Upper lobe of left lung (tissue), 4 donors: ENCODE data around the gene TLR10.

Experiments used
- EP300 ChIP-seq, 4 donors: sonication (generic); formaldehyde crosslinking; IDR thresholded peaks; one replicate each; pipeline ENCODE4 v1.5.1; 2017; ENCODE audit warnings: antibody characterized with exemption in 4 of 4, control low read depth in 2 of 4
- POLR2A ChIP-seq, 4 donors: fragments of 450-650 bp; IDR thresholded peaks; one replicate each; pipeline ENCODE4 v1.5.1; 2016 to 2017; ENCODE audit warnings: antibody characterized with exemption in 4 of 4, mild to moderate bottlenecking in 2 of 4
- POLR2AphosphoS5 ChIP-seq, 2 donors: sonication (generic); formaldehyde crosslinking; IDR thresholded peaks; one replicate each; pipeline ENCODE4 v1.5.1; 2017; ENCODE audit warnings: antibody characterized with exemption in 2 of 2
- TF ChIP-seq, protein P1 (sequence below), 6 experiments: fragments of 450-650 bp in 4 of 6; fragments of 200-600 bp in 2 of 6; sonication (generic) in 2 of 6; IDR thresholded peaks; one replicate each; pipeline ENCODE4 v1.5.1; 2016 to 2019; ENCODE audit warnings: antibody characterized with exemption in 6 of 6

DNA sequence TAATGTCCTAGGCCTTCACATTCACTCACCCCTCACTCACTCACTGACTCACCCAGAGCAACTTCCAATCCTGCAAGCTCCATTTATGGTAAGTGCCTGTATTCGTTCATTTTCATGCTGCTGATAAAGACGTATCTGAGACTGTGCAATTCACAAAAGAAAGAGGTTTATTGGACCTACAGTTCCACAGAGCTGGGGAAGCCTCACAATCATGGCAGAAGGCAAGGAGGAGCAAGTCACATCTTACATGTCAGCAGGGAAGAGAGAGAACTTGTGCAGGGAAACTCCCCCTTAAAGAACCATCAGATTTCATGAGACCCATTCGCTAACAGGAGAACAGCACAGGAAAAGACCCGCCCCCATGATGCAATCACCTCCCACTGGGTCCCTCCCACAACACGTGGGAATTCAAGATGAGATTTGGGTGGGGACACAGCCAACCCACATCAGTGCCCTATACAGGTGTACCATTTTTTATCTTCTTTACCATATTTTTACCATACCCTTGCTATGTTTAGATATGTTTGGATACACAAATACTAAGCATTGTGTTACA is 40.0 kb upstream of the TLR10 start:
- TF ChIP-seq, protein P1, sequence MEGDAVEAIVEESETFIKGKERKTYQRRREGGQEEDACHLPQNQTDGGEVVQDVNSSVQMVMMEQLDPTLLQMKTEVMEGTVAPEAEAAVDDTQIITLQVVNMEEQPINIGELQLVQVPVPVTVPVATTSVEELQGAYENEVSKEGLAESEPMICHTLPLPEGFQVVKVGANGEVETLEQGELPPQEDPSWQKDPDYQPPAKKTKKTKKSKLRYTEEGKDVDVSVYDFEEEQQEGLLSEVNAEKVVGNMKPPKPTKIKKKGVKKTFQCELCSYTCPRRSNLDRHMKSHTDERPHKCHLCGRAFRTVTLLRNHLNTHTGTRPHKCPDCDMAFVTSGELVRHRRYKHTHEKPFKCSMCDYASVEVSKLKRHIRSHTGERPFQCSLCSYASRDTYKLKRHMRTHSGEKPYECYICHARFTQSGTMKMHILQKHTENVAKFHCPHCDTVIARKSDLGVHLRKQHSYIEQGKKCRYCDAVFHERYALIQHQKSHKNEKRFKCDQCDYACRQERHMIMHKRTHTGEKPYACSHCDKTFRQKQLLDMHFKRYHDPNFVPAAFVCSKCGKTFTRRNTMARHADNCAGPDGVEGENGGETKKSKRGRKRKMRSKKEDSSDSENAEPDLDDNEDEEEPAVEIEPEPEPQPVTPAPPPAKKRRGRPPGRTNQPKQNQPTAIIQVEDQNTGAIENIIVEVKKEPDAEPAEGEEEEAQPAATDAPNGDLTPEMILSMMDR (IDR thresholded peaks at IDR 0.05), result no peak
- no peak for TF ChIP-seq EP300 (IDR thresholded peaks at IDR 0.05)
- TF ChIP-seq POLR2AphosphoS5 (IDR thresholded peaks at IDR 0.05), result no peak
- TF ChIP-seq POLR2A (IDR thresholded peaks at IDR 0.05), result no peak
